ENCODE data around the gene CYGB. TPM values are rescaled to one million over a fixed set of nuclear protein-coding genes. Genes with fewer than 3 reads are reported as not detected.

CYGB gene
- total and polyA plus RNA-seq, 9 of the 15 experiments (the other 6 are each of a cell fraction or from before 2014, with no cell fraction given), result 0.08 to 0.95 (median 0.18) TPM; not detected in 5

DNA sequence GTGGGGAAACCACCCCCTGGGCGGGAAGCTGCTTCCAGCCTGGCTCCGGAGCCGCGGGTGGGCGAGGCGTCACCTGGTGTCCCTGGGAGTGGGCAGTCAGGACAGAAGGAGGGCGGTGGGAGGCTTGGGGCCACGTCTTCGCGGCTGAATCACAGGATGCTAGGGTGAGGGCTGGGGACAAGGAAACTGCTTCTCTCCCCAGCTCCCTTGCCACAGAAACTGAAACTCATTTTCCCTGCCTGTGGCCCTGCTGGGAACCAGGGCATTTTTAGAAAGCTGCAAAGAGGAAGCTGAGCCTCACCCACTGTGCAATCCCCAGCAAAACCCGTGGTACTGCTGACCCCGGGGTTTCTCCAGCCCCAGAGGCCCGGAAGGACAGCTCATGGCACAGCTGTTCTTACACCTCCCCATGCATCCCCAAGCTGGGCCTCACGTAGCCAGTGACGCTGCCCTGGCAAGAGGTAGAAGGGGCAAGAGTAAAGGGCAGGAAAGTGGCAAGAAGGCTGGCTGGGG, 44.5 kb downstream of the CYGB start:
- no peak overlapping the region for H3K27ac ChIP-seq (ENCODE audit: extremely low read depth, low read depth, low read length)
- peaks cover 10% of the 10 kb centered on the region; the same call in 1 of the 2 replicates for H4K20me1 ChIP-seq (replicated peaks; ENCODE audit: control insufficient read depth, insufficient read depth, low read length)
- no peaks in the 10 kb centered on the region for H3K9me1 ChIP-seq (ENCODE audit: control insufficient read depth, insufficient read depth, low read length)
- H2AFZ ChIP-seq (ENCODE audit: low read depth, low read length), result no peak overlapping the region
- intact Hi-C loops (cut with micrococcal nuclease) (no loop called here), in situ Hi-C loops (cut with MboI) (no loop called here)
- POLR2A ChIA-PET, result interaction anchor here (0.6 to 1.4 kb wide), 10 partner anchors 8 to 205 kb away, joined by 3 to 7 read pairs (median 4); partner anchors contain the start of gene RHBDF2
- H3K9me3 ChIP-seq (replicated peaks; ENCODE audit: control insufficient read depth, insufficient read depth, low read depth, low read length), result no peaks in the 10 kb centered on the region
- BruUV-seq (replicated peaks), result no TSS peak
- H3K27me3 ChIP-seq (ENCODE audit: control insufficient read depth in 2 of 2, insufficient read depth in 2 of 2, low read length in 2 of 2), result peaks cover 0 to 10% of the 10 kb centered on the region in 2 experiments; a peak in 2 of 5 replicates
- no peaks in the 10 kb centered on the region for H3K36me3 ChIP-seq (ENCODE audit: control insufficient read depth, insufficient read depth, low read length)
- FAIRE-seq (no peak), DNase-seq (ENCODE audit: extremely low read depth in 1 of 4, low spot score in 3 of 4) (no peak), ATAC-seq (no peak)
- CTCF ChIA-PET (ENCODE audit: low intra/inter-chr PET ratio), result no interaction called here
- H3K4me3 ChIP-seq, result no peak overlapping the region
- no peak overlapping the region for H3K4me2 ChIP-seq (ENCODE audit: insufficient read depth, low read length)
- peaks cover 5 to 39% of the 10 kb centered on the region in 2 experiments; a peak in 4 of 5 replicates for H3K4me1 ChIP-seq (replicated peaks in 1 of 2; ENCODE audit: control insufficient read depth in 2 of 2, insufficient read depth in 2 of 2, low read length in 2 of 2)
- WGBS (ENCODE audit: insufficient coverage, low coverage, missing lambda C conversion rate), result 15% methylated on average over 12 of the region's 15 CpGs
- H3K79me2 ChIP-seq (ENCODE audit: control insufficient read depth, insufficient read depth, low read length), result no peaks in the 10 kb centered on the region
- peak overlapping the region in 1 of 2 experiments; percentile 65; a peak in 2 of 4 replicates for H3K9ac ChIP-seq (ENCODE audit: insufficient read depth in 1 of 2, low read depth in 2 of 2, low read length in 2 of 2)
- TF ChIP-seq ADNP (tag; IDR thresholded peaks at IDR 0.05) (no peak), GABPA (tag; conservative IDR thresholded peaks at IDR 0.05; ENCODE audit: low read depth) (no peak), ZNF436 (CRISPR knock-in tag; IDR thresholded peaks at IDR 0.05) (no peak), NR4A1 (CRISPR knock-in tag; IDR thresholded peaks at IDR 0.05) (no peak), NR4A1 (tag; IDR thresholded peaks at IDR 0.05) (no peak), SAFB2 (IDR thresholded peaks at IDR 0.05; ENCODE audit: borderline replicate concordance, low read depth, low read length, severe bottlenecking) (no peak), FOSL1 (tag; conservative IDR thresholded peaks at IDR 0.05) (no peak), ZNF253 (CRISPR knock-in tag; conservative IDR thresholded peaks at IDR 0.05) (no peak), TFAM (CRISPR knock-in tag; conservative IDR thresholded peaks at IDR 0.05) (no peak), FOXM1 (IDR thresholded peaks at IDR 0.05; ENCODE audit: low read depth) (no peak), FOXM1 (CRISPR knock-in tag; IDR thresholded peaks at IDR 0.05; ENCODE audit: low read depth) (no peak), ESRRB (CRISPR knock-in tag; IDR thresholded peaks at IDR 0.05; ENCODE audit: borderline replicate concordance) (no peak), DDX20 (tag; IDR thresholded peaks at IDR 0.05; ENCODE audit: low read depth) (no peak)
- TF ChIP-seq, protein P1, sequence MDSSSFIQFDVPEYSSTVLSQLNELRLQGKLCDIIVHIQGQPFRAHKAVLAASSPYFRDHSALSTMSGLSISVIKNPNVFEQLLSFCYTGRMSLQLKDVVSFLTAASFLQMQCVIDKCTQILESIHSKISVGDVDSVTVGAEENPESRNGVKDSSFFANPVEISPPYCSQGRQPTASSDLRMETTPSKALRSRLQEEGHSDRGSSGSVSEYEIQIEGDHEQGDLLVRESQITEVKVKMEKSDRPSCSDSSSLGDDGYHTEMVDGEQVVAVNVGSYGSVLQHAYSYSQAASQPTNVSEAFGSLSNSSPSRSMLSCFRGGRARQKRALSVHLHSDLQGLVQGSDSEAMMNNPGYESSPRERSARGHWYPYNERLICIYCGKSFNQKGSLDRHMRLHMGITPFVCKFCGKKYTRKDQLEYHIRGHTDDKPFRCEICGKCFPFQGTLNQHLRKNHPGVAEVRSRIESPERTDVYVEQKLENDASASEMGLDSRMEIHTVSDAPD (CRISPR knock-in tag; IDR thresholded peaks at IDR 0.05), result no peak
- TF ChIP-seq, protein P2, sequence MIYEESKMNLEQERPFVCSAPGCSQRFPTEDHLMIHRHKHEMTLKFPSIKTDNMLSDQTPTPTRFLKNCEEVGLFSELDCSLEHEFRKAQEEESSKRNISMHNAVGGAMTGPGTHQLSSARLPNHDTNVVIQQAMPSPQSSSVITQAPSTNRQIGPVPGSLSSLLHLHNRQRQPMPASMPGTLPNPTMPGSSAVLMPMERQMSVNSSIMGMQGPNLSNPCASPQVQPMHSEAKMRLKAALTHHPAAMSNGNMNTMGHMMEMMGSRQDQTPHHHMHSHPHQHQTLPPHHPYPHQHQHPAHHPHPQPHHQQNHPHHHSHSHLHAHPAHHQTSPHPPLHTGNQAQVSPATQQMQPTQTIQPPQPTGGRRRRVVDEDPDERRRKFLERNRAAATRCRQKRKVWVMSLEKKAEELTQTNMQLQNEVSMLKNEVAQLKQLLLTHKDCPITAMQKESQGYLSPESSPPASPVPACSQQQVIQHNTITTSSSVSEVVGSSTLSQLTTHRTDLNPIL (CRISPR knock-in tag; IDR thresholded peaks at IDR 0.05), result no peak

All from K562 (cell line).